M059J (cell line): ENCODE data around the gene DYNC1H1. TPM values are rescaled to one million over a fixed set of nuclear protein-coding genes. Genes with fewer than 3 reads are reported as not detected.

Experiments used
- DNase-seq: peaks from one replicate; pipeline ENCODE4 v3.0.0-alpha.2; 2012; ENCODE audit warnings: low read depth
- total RNA-seq: library from RNA; depleted of rRNA; stranded (reverse); fragments of >200 nt; shearing (Covaris generic); gene quantifications from 2 replicates; pipeline ENCODE4 v1.2.3, GENCODE V29; 2014

DYNC1H1 gene
- total RNA-seq, 1 experiment from 2014 or later = 257 TPM

- no peak for DNase-seq
Measured at GRCh38 chr14:101944451-101944850, 19.9 kb upstream of the DYNC1H1 start.

- no peak for DNase-seq
Measured at GRCh38 chr14:101945171-101945570, 19.2 kb upstream of the DYNC1H1 start.

- DNase-seq = no peak
Measured at GRCh38 chr14:101947577-101947903, 16.8 kb upstream of the DYNC1H1 start.

GRCh38 chr14:101947904-101948665 lies 16.3 kb upstream of the DYNC1H1 start:
- DNase-seq = peak; percentile 99

GRCh38 chr14:101948666-101949216 lies 15.6 kb upstream of the DYNC1H1 start:
- DNase-seq = no peak

GRCh38 chr14:101950100-101950499 lies 14.3 kb upstream of the DYNC1H1 start:
- DNase-seq = no peak

GRCh38 chr14:101950516-101951215 lies 13.7 kb upstream of the DYNC1H1 start:
- DNase-seq = no peak

GRCh38 chr14:101953151-101953550 lies 11.2 kb upstream of the DYNC1H1 start:
- no peak for DNase-seq

- no peak for DNase-seq
Measured at GRCh38 chr14:101954501-101954900, 9.9 kb upstream of the DYNC1H1 start.

- DNase-seq = no peak
Measured at GRCh38 chr14:101955695-101956161, 8.6 kb upstream of the DYNC1H1 start.

GRCh38 chr14:101956179-101956885 lies 8.0 kb upstream of the DYNC1H1 start:
- no peak for DNase-seq

- no peak for DNase-seq
Measured at GRCh38 chr14:101957406-101958234, 6.8 kb upstream of the DYNC1H1 start.

GRCh38 chr14:101958418-101959180 lies 5.8 kb upstream of the DYNC1H1 start:
- no peak for DNase-seq

GRCh38 chr14:101959277-101959676 lies 5.1 kb upstream of the DYNC1H1 start:
- no peak for DNase-seq

GRCh38 chr14:101960225-101960624 lies 4.1 kb upstream of the DYNC1H1 start:
- no peak for DNase-seq

GRCh38 chr14:101961011-101961721 lies 3.2 kb upstream of the DYNC1H1 start:
- peak; percentile 67 for DNase-seq

GRCh38 chr14:101961746-101962502 lies 2.4 kb upstream of the DYNC1H1 start:
- DNase-seq = no peak

- peak; percentile 87 for DNase-seq
Measured at GRCh38 chr14:101962503-101962874, 1.9 kb upstream of the DYNC1H1 start.

GRCh38 chr14:101963052-101963451 lies 1.3 kb upstream of the DYNC1H1 start:
- DNase-seq = no peak
